HEK293 (cell line): Measurements from ENCODE around the gene SAMD4A.

Source experiments
- CTCF ChIA-PET: fragments of 350-600 bp; formaldehyde crosslinking; extraction: SDS; loops from one replicate; lab custom pipeline; 2021; ENCODE audit warnings: antibody characterized with exemption; lab: Yijun Ruan, JAX
- POLR2A ChIA-PET: fragments of 300-600 bp; formaldehyde crosslinking; extraction: SDS; loops from one replicate; lab custom pipeline; 2020; ENCODE audit warnings: antibody characterized with exemption, inconsistent platforms; lab: Yijun Ruan, JAX
- H3K27ac ChIP-seq: fragments of 200-500 bp; sonication (Bioruptor generic); 2 replicates; pipeline ENCODE4 v1.5.1; 2014; ENCODE audit warnings: low read depth, low read length, control low read depth, inconsistent platforms; ENCODE audit errors: extremely low read depth
- H3K36me3 ChIP-seq, 2 experiments: fragments of 200-500 bp in 1 of 2; sonication (Bioruptor generic) in 1 of 2; 1 replicate in 1 of 2; 2 replicates in 1 of 2; pipeline ENCODE4 v1.5.1; 2014 to 2017; ENCODE audit warnings: inconsistent platforms in 2 of 2, low read length in 2 of 2; ENCODE audit not compliant: control insufficient read depth in 2 of 2, insufficient read depth in 1 of 2
- H3K4me1 ChIP-seq: fragments of 200-500 bp; sonication (Bioruptor generic); 2 replicates; pipeline ENCODE4 v1.5.1; 2014; ENCODE audit warnings: mild to moderate bottlenecking, low read length, inconsistent platforms; ENCODE audit not compliant: control insufficient read depth, insufficient read depth
- H3K4me3 ChIP-seq: 2 replicates; pipeline ENCODE4 v1.5.1; 2011; ENCODE audit warnings: low read depth, mild to moderate bottlenecking, control low read depth, low read length, moderate library complexity
- H3K9me3 ChIP-seq: fragments of 200-500 bp; sonication (Bioruptor generic); 2 replicates; pipeline ENCODE4 v1.5.1; 2014; ENCODE audit warnings: low read depth, low read length, inconsistent platforms; ENCODE audit not compliant: control insufficient read depth, insufficient read depth
- KLF10 ChIP-seq: fragments of 450-650 bp; IDR thresholded peaks from 2 replicates; pipeline ENCODE4 v1.5.1; 2018; ENCODE audit warnings: missing biosample characterization, mild to moderate bottlenecking, missing genetic modification characterization
- PBX3 ChIP-seq: sonication (generic); formaldehyde crosslinking; IDR thresholded peaks from 2 replicates; pipeline ENCODE4 v1.8.1; 2022; ENCODE audit warnings: mild to moderate bottlenecking, moderate library complexity, missing genetic modification reagents
- SCRT2 ChIP-seq: fragments of 450-650 bp; formaldehyde crosslinking; IDR thresholded peaks from 2 replicates; pipeline ENCODE4 v1.5.1; 2016; ENCODE audit warnings: missing biosample characterization, missing genetic modification characterization
- ZBTB20 ChIP-seq: fragments of 450-650 bp; formaldehyde crosslinking; IDR thresholded peaks from 2 replicates; pipeline ENCODE4 v1.5.1; 2016; ENCODE audit warnings: missing biosample characterization, missing genetic modification characterization
- ZNF121 ChIP-seq: fragments of 450-650 bp; formaldehyde crosslinking; IDR thresholded peaks from 2 replicates; pipeline ENCODE4 v1.5.1; 2016; ENCODE audit warnings: missing biosample characterization, missing genetic modification characterization
- ZNF140 ChIP-seq: fragments of 450-650 bp; formaldehyde crosslinking; IDR thresholded peaks from 2 replicates; pipeline ENCODE4 v1.5.1; 2016; ENCODE audit warnings: missing biosample characterization, missing genetic modification characterization
- ZNF155 ChIP-seq: fragments of 450-650 bp; formaldehyde crosslinking; IDR thresholded peaks from 2 replicates; pipeline ENCODE4 v1.5.1; 2016; ENCODE audit warnings: missing biosample characterization, missing genetic modification characterization
- ZNF169 ChIP-seq: fragments of 450-650 bp; formaldehyde crosslinking; IDR thresholded peaks from 2 replicates; pipeline ENCODE4 v1.5.1; 2016; ENCODE audit warnings: missing biosample characterization, missing genetic modification characterization
- ZNF214 ChIP-seq: fragments of 450-650 bp; formaldehyde crosslinking; IDR thresholded peaks from 2 replicates; pipeline ENCODE4 v1.5.1; 2017; ENCODE audit warnings: missing biosample characterization, mild to moderate bottlenecking, missing genetic modification characterization, borderline replicate concordance
- ZNF274 ChIP-seq, 2 experiments: fragments of 200-500 bp in 1 of 2; fragments of 450-650 bp in 1 of 2; sonication (Bioruptor generic) in 1 of 2; formaldehyde crosslinking in 1 of 2; IDR thresholded peaks; 2 replicates each; pipeline versions ENCODE4 v1.5.1 to v1.6.1; 2014 to 2016; ENCODE audit warnings: borderline replicate concordance in 1 of 2, inconsistent platforms in 1 of 2, low read length in 1 of 2, missing biosample characterization in 1 of 2, missing genetic modification characterization in 1 of 2
- ZNF292 ChIP-seq: fragments of 450-650 bp; formaldehyde crosslinking; IDR thresholded peaks from 2 replicates; pipeline ENCODE4 v1.5.1; 2016; ENCODE audit warnings: low read depth, missing biosample characterization, missing genetic modification characterization, borderline replicate concordance
- ZNF366 ChIP-seq: fragments of 450-650 bp; formaldehyde crosslinking; conservative IDR thresholded peaks from 2 replicates; pipeline ENCODE4 v1.5.1; 2016; ENCODE audit warnings: missing biosample characterization, missing genetic modification characterization
- ZNF394 ChIP-seq: fragments of 450-650 bp; formaldehyde crosslinking; IDR thresholded peaks from 2 replicates; pipeline ENCODE4 v1.5.1; 2016; ENCODE audit warnings: missing biosample characterization, missing genetic modification characterization, mild to moderate bottlenecking, moderate library complexity, borderline replicate concordance
- ZNF510 ChIP-seq: fragments of 450-650 bp; formaldehyde crosslinking; IDR thresholded peaks from 2 replicates; pipeline ENCODE4 v1.5.1; 2018; ENCODE audit warnings: mild to moderate bottlenecking, missing genetic modification characterization, missing biosample characterization; ENCODE audit not compliant: insufficient replicate concordance
- ZNF549 ChIP-seq: fragments of 450-650 bp; IDR thresholded peaks from 2 replicates; pipeline ENCODE4 v1.5.1; 2018; ENCODE audit warnings: missing biosample characterization, missing genetic modification characterization, mild to moderate bottlenecking, inconsistent platforms, moderate library complexity
- ZNF571 ChIP-seq: fragments of 450-650 bp; formaldehyde crosslinking; IDR thresholded peaks from 2 replicates; pipeline ENCODE4 v1.5.0; 2017; ENCODE audit warnings: missing biosample characterization, missing genetic modification characterization
- ZNF747 ChIP-seq: fragments of 450-650 bp; formaldehyde crosslinking; IDR thresholded peaks from 2 replicates; pipeline ENCODE4 v1.5.1; 2016; ENCODE audit warnings: missing biosample characterization, missing genetic modification characterization
- TF ChIP-seq, protein P1 (sequence below): fragments of 450-650 bp; formaldehyde crosslinking; IDR thresholded peaks from 2 replicates; pipeline ENCODE4 v1.5.1; 2016; ENCODE audit warnings: missing biosample characterization, missing genetic modification characterization
- TF ChIP-seq, protein P2 (sequence below): fragments of 450-650 bp; formaldehyde crosslinking; IDR thresholded peaks from 2 replicates; pipeline ENCODE4 v1.5.1; 2016; ENCODE audit warnings: missing biosample characterization, missing genetic modification characterization
- TF ChIP-seq, protein P3 (sequence below): fragments of 450-650 bp; formaldehyde crosslinking; IDR thresholded peaks from 2 replicates; pipeline ENCODE4 v1.5.1; 2016; ENCODE audit warnings: missing biosample characterization, missing genetic modification characterization
- TF ChIP-seq, protein P4 (sequence below): fragments of 450-650 bp; formaldehyde crosslinking; IDR thresholded peaks from 2 replicates; pipeline ENCODE4 v1.5.1; 2017; ENCODE audit warnings: missing biosample characterization, mild to moderate bottlenecking, missing genetic modification characterization, moderate library complexity

SAMD4A gene

DNA sequence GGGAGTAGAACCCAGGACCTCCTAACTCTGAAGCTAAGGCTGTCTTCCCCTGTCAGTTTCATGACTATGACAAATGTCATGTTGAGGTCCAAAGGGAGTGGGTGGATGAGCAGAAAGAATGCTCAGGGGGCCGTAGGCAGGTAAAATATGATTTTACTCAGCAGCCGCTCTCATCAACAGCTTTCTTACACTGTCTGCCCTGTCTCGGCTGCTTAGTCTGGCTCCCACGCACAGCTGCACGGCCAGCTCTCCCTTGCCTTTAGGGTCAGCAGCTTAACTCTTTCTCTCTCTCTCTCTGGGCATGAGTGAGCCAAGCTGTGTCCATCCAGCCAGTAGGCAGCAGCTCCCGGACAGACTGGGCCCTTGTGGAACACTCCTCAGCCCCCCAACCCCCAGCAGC, 240.5 kb downstream of the SAMD4A start (continued):
- TF ChIP-seq, protein P1, sequence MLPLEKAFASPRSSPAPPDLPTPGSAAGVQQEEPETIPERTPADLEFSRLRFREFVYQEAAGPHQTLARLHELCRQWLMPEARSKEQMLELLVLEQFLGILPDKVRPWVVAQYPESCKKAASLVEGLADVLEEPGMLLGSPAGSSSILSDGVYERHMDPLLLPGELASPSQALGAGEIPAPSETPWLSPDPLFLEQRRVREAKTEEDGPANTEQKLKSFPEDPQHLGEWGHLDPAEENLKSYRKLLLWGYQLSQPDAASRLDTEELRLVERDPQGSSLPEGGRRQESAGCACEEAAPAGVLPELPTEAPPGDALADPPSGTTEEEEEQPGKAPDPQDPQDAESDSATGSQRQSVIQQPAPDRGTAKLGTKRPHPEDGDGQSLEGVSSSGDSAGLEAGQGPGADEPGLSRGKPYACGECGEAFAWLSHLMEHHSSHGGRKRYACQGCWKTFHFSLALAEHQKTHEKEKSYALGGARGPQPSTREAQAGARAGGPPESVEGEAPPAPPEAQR (tag by site-specific recombination) = no peak
- TF ChIP-seq ZBTB20 (tag by site-specific recombination) = no peak
- TF ChIP-seq, protein P2, sequence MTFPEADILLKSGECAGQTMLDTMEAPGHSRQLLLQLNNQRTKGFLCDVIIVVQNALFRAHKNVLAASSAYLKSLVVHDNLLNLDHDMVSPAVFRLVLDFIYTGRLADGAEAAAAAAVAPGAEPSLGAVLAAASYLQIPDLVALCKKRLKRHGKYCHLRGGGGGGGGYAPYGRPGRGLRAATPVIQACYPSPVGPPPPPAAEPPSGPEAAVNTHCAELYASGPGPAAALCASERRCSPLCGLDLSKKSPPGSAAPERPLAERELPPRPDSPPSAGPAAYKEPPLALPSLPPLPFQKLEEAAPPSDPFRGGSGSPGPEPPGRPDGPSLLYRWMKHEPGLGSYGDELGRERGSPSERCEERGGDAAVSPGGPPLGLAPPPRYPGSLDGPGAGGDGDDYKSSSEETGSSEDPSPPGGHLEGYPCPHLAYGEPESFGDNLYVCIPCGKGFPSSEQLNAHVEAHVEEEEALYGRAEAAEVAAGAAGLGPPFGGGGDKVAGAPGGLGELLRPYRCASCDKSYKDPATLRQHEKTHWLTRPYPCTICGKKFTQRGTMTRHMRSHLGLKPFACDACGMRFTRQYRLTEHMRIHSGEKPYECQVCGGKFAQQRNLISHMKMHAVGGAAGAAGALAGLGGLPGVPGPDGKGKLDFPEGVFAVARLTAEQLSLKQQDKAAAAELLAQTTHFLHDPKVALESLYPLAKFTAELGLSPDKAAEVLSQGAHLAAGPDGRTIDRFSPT (tag by site-specific recombination) = no peak
- TF ChIP-seq KLF10 (tag by site-specific recombination) = no peak
- TF ChIP-seq ZNF214 = no peak
- TF ChIP-seq, all 188 proteins: peak for 0

DNA sequence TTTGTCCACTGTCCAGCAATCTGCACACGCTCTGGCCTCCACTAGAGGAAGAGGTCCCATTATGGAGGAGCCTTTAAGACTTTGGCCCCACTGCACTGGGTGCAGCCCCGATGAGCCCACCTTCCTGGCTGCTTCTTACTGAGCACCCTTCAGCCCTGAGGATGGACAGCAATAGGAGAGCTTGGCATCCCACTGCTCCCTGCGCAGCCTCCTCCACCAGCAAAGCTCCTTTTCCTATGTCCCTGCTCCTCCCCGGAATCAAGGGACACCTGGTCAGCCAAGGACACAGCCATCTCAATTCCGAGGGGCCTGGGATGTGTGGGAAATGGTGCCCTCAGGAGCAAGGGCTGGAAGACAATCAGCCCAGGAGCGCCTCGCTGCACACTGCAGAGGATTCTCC, 241.0 kb downstream of the SAMD4A start:
- no peak overlapping the region for H3K27ac ChIP-seq
- no peaks in the 10 kb centered on the region for H3K36me3 ChIP-seq
- H3K4me3 ChIP-seq = no peak overlapping the region
- no peaks in the 10 kb centered on the region for H3K9me3 ChIP-seq
- CTCF ChIA-PET = interaction anchor here (0.6 to 2.2 kb wide), 7 partner anchors 8 to 609 kb away, joined by 3 to 14 read pairs (median 3); no protein-coding TSS in a partner anchor
- TF ChIP-seq, protein P3, sequence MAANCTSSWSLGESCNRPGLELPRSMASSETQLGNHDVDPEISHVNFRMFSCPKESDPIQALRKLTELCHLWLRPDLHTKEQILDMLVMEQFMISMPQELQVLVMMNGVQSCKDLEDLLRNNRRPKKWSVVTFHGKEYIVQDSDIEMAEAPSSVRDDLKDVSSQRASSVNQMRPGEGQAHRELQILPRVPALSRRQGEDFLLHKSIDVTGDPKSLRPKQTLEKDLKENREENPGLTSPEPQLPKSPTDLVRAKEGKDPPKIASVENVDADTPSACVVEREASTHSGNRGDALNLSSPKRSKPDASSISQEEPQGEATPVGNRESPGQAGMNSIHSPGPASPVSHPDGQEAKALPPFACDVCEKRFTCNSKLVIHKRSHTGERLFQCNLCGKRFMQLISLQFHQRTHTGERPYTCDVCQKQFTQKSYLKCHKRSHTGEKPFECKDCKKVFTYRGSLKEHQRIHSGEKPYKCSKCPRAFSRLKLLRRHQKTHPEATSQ (tag by site-specific recombination) = no peak
- TF ChIP-seq, protein P4, sequence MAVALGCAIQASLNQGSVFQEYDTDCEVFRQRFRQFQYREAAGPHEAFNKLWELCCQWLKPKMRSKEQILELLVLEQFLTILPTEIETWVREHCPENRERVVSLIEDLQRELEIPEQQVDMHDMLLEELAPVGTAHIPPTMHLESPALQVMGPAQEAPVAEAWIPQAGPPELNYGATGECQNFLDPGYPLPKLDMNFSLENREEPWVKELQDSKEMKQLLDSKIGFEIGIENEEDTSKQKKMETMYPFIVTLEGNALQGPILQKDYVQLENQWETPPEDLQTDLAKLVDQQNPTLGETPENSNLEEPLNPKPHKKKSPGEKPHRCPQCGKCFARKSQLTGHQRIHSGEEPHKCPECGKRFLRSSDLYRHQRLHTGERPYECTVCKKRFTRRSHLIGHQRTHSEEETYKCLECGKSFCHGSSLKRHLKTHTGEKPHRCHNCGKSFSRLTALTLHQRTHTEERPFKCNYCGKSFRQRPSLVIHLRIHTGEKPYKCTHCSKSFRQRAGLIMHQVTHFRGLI (tag by site-specific recombination) = no peak
- TF ChIP-seq ZNF169 (tag by site-specific recombination) (no peak), ZNF549 (tag by site-specific recombination) (no peak), ZNF121 (tag by site-specific recombination) (no peak), SCRT2 (tag by site-specific recombination) (no peak), ZNF155 (tag by site-specific recombination) (no peak), ZNF274 (IDR thresholded peaks at IDR 0.05; ENCODE audit: low read length) (no peak), ZNF274 (tag by site-specific recombination; IDR thresholded peaks at IDR 0.05; ENCODE audit: borderline replicate concordance) (no peak), PBX3 (no peak), ZNF366 (tag by site-specific recombination) (no peak), ZNF510 (no peak), ZNF292 (tag by site-specific recombination) (no peak), ZNF571 (tag by site-specific recombination) (no peak), ZNF394 (no peak), ZNF747 (tag by site-specific recombination) (no peak), ZNF140 (tag by site-specific recombination) (no peak)
- POLR2A ChIA-PET = no interaction called here
- H3K4me1 ChIP-seq = no peaks in the 10 kb centered on the region
